Endothelial cell of umbilical vein (primary cell): ENCODE data around the gene CNTNAP2.

Experiments
- POLR2A ChIP-seq: IDR thresholded peaks from 2 replicates; pipeline ENCODE4 v1.6.1; 2012; ENCODE audit warnings: low read depth, mild to moderate bottlenecking, control low read depth, low read length
- POLR2AphosphoS5 ChIP-seq: IDR thresholded peaks from 2 replicates; pipeline ENCODE4 v1.6.1; 2012; ENCODE audit warnings: low read depth, mild to moderate bottlenecking, control low read depth, low read length, moderate library complexity; ENCODE audit not compliant: insufficient read depth

GRCh38 chr7:146725520-146725919, 608.9 kb downstream of the CNTNAP2 start:
- TF ChIP-seq POLR2A (no peak), POLR2AphosphoS5 (no peak)
